Measurements from ENCODE around the gene NCR3LG1. TPM values are rescaled to one million over a fixed set of nuclear protein-coding genes. Genes with fewer than 3 reads are reported as not detected.

Gene NCR3LG1
- total and polyA plus RNA-seq, 9 of the 15 experiments (the other 6 are each of a cell fraction or from before 2014, with no cell fraction given): 4.1 to 39.8 (median 25.1) TPM

- TF ChIP-seq CREB3L1 (IDR thresholded peaks at IDR 0.05; ENCODE audit: borderline replicate concordance, low read depth) (peak; percentile 23; the same call in 1 of the 2 replicates), FIP1L1 (IDR thresholded peaks at IDR 0.05; ENCODE audit: low read depth, low read length, poor library complexity, severe bottlenecking) (peak; percentile 86), ZBTB11 (CRISPR knock-in tag; IDR thresholded peaks at IDR 0.05) (peak in 2 of 3 experiments; percentile 58 to 90; a peak in 4 of 6 replicates), GABPA (tag; conservative IDR thresholded peaks at IDR 0.05; ENCODE audit: low read depth) (peak; percentile 71), ADNP (tag; IDR thresholded peaks at IDR 0.05) (no peak), HDAC1 (IDR thresholded peaks at IDR 0.05) (peak in 1 of 2 experiments; percentile 68; a peak in 2 of 4 replicates), CTBP1 (IDR thresholded peaks at IDR 0.05; ENCODE audit: borderline replicate concordance) (peak; percentile 76), ZBTB1 (CRISPR knock-in tag; IDR thresholded peaks at IDR 0.05; ENCODE audit: borderline replicate concordance, low read depth) (peak; percentile 90), CAMTA2 (CRISPR knock-in tag; conservative IDR thresholded peaks at IDR 0.05) (0 out of 2 replicates have a peak, but pooled peaks have one; percentile 58), KLF13 (tag; IDR thresholded peaks at IDR 0.05; ENCODE audit: borderline replicate concordance, low read depth) (peak; percentile 74), ATF1 (CRISPR knock-in tag; IDR thresholded peaks at IDR 0.05) (no peak), ATF1 (tag; IDR thresholded peaks at IDR 0.05) (peak; percentile 89), EGR1 (conservative IDR thresholded peaks at IDR 0.05) (peak; percentile 85), SP1 (CRISPR knock-in tag; IDR thresholded peaks at IDR 0.05) (peak; percentile 13; the same call in 1 of the 2 replicates), ZNF717 (CRISPR knock-in tag; IDR thresholded peaks at IDR 0.05) (no peak)
- TF ChIP-seq, protein P1, sequence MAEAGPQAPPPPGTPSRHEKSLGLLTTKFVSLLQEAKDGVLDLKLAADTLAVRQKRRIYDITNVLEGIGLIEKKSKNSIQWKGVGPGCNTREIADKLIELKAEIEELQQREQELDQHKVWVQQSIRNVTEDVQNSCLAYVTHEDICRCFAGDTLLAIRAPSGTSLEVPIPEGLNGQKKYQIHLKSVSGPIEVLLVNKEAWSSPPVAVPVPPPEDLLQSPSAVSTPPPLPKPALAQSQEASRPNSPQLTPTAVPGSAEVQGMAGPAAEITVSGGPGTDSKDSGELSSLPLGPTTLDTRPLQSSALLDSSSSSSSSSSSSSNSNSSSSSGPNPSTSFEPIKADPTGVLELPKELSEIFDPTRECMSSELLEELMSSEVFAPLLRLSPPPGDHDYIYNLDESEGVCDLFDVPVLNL (CRISPR knock-in tag; IDR thresholded peaks at IDR 0.05; ENCODE audit: low read depth): peak; percentile 51; the same call in 1 of the 2 replicates
- TF ChIP-seq, protein P2, sequence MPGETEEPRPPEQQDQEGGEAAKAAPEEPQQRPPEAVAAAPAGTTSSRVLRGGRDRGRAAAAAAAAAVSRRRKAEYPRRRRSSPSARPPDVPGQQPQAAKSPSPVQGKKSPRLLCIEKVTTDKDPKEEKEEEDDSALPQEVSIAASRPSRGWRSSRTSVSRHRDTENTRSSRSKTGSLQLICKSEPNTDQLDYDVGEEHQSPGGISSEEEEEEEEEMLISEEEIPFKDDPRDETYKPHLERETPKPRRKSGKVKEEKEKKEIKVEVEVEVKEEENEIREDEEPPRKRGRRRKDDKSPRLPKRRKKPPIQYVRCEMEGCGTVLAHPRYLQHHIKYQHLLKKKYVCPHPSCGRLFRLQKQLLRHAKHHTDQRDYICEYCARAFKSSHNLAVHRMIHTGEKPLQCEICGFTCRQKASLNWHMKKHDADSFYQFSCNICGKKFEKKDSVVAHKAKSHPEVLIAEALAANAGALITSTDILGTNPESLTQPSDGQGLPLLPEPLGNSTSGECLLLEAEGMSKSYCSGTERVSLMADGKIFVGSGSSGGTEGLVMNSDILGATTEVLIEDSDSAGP (CRISPR knock-in tag; IDR thresholded peaks at IDR 0.05): peak; percentile 46; the same call in 1 of the 2 replicates
- TF ChIP-seq, protein P3, sequence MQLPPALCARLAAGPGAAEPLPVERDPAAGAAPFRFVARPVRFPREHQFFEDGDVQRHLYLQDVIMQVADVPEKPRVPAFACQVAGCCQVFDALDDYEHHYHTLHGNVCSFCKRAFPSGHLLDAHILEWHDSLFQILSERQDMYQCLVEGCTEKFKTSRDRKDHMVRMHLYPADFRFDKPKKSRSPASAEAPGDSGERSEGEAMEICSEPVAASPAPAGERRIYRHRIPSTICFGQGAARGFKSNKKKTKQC (CRISPR knock-in tag; IDR thresholded peaks at IDR 0.05): peak; percentile 80
Measured at GRCh38 chr11:17352950-17353820, 1.6 kb downstream of the NCR3LG1 start (continued).

All from K562 (cell line).